Effector CD8-positive, alpha-beta T cell (primary cell): ENCODE data around the gene LINC00305.

ENCODE experiments used
- DNase-seq: peaks from one replicate; lab custom pipeline; 2025; lab: John Stamatoyannopoulos, UW
- total RNA-seq, 4 experiments: gene quantifications; one replicate each; lab custom pipeline; 2026; lab: John Stamatoyannopoulos, UW

The LINC00305 gene
- total RNA-seq = 0 reads per million in 4 experiments

GRCh38 chr18:64148988-64149387, at the start of gene LINC00305:
Gene LINC00305 (minus strand): TSS chr18:64149088.
- no peak for DNase-seq

GRCh38 chr18:64191069-64191468, 42.2 kb upstream of the LINC00305 start:
- DNase-seq = no peak

DNA sequence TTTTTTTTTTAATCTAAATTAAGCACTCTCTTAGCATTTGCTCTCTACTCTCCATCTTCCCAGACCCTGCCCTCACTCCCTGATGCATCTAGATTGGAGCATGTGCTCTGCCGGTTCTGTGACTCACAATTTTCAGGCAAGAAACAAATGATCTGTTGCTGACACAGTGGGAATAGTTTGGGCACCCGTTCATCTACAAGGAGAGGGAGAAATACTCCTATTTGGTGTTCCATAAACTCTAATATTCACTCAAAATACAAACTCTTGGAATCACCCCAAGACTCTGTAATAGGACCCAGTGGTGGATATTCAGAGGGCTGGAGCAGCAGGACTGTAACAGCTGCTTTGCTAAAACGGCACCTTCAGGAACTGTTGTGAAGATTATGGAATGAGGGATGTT, 37.1 kb upstream of the LINC00305 start:
- no peak for DNase-seq

GRCh38 chr18:64183665-64184064, 34.8 kb upstream of the LINC00305 start:
- DNase-seq = no peak

- no peak for DNase-seq
Observed at GRCh38 chr18:64180617-64181016, 31.7 kb upstream of the LINC00305 start.

GRCh38 chr18:64180171-64180570, 31.3 kb upstream of the LINC00305 start:
- no peak for DNase-seq

DNA sequence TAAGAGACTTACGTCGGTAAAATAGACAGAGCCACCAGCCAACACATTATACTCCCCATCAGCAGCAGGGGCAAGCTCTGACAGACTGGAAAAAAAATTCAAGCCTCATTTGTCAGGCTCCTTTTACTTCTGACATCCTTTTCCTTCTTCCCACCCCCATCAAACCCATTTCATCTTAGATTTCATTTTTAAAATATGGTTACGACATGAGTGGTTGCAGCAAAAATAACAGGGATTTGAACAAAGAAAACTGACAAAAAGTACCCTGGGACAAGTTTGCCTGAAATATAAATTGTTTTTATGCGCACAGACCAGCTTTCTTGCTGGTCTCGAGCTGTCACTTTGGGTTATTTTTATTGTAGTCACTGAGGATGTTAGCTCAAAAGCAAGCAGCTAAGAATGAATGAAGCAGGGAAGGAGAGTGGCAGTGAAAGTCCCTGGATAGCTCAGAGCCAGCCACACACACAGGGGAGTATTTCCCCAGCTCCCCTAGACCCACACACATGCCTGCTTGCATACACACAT, 30.7 kb upstream of the LINC00305 start:
- DNase-seq = no peak

GRCh38 chr18:64178860-64179259, 30.0 kb upstream of the LINC00305 start:
- DNase-seq = no peak

DNA sequence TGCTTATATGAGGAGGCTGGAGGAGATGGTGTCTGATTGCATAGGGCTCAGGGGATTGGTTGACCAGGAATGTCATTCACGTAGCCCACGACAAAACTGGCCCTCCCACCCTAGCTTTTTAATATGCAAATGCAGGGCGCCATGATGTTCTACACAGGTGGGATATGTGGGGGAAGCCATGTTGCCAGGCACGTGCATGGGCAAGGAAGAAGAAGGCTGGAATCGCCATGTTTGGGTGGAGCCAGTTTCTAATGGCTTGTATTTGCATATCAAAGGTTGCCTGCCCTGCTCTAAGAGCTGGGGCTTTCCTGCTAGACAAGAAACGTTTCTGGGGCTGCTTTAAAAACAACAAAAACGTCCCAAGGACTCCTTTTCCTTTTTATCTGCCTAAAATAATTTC, 26.5 kb upstream of the LINC00305 start:
- DNase-seq = no peak

DNA sequence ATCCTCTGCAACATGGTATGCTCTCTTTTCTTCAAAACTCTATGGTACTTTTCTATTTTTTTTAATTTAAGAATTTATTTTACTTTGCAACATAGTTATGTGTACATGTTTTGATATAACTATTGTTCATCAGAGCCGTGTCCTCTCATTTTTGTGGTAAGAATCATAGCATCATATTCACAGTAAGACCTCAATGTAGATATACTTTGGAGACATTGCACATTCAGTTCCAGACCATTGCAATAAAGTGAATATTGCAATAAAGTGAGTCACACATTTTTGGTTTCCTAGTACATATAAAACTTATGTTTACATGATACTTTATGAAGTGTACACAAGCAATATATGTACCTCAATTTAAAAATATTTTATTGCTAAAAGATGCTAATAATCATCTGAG, 22.7 kb upstream of the LINC00305 start:
- no peak for DNase-seq

GRCh38 chr18:64167408-64167925, 18.6 kb upstream of the LINC00305 start:
- no peak for DNase-seq

- DNase-seq = no peak
Observed at GRCh38 chr18:64165906-64166305, 17.0 kb upstream of the LINC00305 start.

- no peak for DNase-seq
Observed at GRCh38 chr18:64164883-64165282, 16.0 kb upstream of the LINC00305 start.

- DNase-seq = no peak
Observed at GRCh38 chr18:64149916-64150438, 1.1 kb upstream of the LINC00305 start.

GRCh38 chr18:64142904-64143303, 6.0 kb downstream of the LINC00305 start:
- DNase-seq = no peak

- no peak for DNase-seq
Observed at GRCh38 chr18:64137914-64138313, 11.0 kb downstream of the LINC00305 start.

DNA sequence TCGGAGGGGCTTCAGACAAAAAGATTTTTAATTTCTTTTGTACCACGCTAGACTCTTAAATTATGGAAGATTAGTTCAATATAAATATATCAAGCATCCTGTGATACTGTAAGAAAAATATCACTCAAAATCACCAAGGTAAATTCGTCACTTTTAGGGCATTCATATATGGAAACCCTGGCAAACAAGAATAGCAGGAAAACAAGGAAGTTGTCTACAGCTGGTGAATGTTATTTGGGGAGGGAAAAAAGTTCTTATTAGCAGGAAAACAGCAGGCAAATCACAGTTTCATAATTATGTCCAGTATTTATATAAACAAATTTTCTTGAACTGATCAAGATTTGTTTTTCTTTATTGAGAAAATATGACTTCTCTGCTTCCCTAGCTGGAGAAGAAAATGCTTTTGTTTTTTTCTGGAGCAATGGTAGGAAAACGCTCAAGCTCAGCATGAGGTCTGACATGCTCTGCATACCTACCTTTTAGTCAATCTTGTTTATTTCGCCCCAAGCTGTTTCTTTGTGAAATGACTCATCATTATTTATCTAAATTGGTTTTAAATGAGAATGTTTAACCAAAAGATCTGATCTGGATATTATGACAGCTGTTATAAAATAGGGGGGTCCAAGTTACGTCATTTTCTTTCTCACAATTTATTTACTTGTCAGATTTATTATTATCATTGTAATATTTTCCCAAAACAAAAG, 14.7 kb downstream of the LINC00305 start:
- DNase-seq = no peak

GRCh38 chr18:64132871-64133270, 16.0 kb downstream of the LINC00305 start:
- DNase-seq = no peak

DNA sequence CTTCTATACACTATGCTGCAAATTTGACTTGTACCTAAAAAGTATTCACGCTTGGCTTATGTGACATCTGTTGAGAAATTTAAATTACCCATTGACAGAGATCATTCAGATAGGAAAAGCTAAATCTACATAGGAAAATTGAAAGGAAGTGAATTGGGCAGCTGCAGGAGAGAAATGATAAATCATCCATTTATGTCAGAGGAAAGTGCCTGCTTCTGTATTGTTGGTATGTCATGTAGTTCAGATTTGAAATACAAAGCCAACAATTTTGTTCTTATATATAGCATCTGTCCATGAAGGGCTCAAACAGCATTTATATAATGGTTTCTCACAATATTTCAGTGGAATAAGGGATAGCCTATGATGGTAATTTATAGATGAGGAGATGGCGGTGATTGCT, 17.6 kb downstream of the LINC00305 start:
- no peak for DNase-seq

DNA sequence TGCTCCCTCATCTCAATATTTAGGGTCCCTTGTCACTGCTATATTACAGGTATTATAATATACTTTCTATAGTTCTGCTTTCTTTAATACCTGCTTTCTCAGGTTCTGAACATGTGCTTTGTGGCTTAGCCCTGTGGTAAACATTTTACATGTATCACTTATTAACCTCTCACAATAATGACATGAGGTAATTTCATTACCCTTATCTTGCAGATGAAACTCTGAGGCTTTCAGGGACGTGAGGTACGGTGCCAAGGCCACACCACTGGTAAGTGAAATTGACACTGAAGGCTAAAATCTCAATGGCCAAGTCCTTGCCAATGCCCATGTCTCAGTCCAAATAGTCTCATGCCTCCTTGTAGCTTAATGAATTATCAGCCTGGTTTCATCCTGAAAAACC, 21.7 kb downstream of the LINC00305 start:
- DNase-seq = no peak

- DNase-seq = no peak
Observed at GRCh38 chr18:64119916-64120315, 29.0 kb downstream of the LINC00305 start.

- DNase-seq = no peak
Observed at GRCh38 chr18:64118406-64118805, 30.5 kb downstream of the LINC00305 start.

GRCh38 chr18:64116571-64117175, 32.2 kb downstream of the LINC00305 start:
- no peak for DNase-seq
